Loucy (cell line): ENCODE results near the gene MYCBP.

Source experiments
- H2AFZ ChIP-seq: fragments of 200-600 bp; sonication (generic); 2 replicates; pipeline ENCODE4 v1.6.0; 2016; ENCODE audit warnings: antibody characterized with exemption, mild to moderate bottlenecking, low read length, moderate library complexity
- H3F3A ChIP-seq: fragments of 200-600 bp; 2 replicates; pipeline ENCODE4 v1.6.0; 2016; ENCODE audit warnings: antibody characterized with exemption, low read depth, mild to moderate bottlenecking
- H3K27me3 ChIP-seq: fragments of 200-600 bp; sonication (generic); 2 replicates; pipeline ENCODE4 v1.6.1; 2014; ENCODE audit warnings: low read length, mild to moderate bottlenecking; ENCODE audit not compliant: insufficient read depth, poor library complexity, severe bottlenecking
- H3K36me3 ChIP-seq: fragments of 200-600 bp; sonication (generic); 2 replicates; pipeline ENCODE4 v1.6.1; 2016; ENCODE audit warnings: low read length; ENCODE audit not compliant: insufficient read depth
- H3K4me1 ChIP-seq: fragments of 200-600 bp; sonication (generic); 2 replicates; pipeline ENCODE4 v1.5.1; 2014; ENCODE audit warnings: low read length, mild to moderate bottlenecking; ENCODE audit not compliant: insufficient read depth, poor library complexity, severe bottlenecking
- H3K4me2 ChIP-seq: fragments of 200-600 bp; sonication (generic); 2 replicates; pipeline ENCODE4 v1.6.0; 2014; ENCODE audit warnings: antibody characterized with exemption, low read length, low read depth, mild to moderate bottlenecking; ENCODE audit not compliant: poor library complexity, severe bottlenecking
- H3K4me3 ChIP-seq: fragments of 200-600 bp; sonication (generic); 2 replicates; pipeline ENCODE4 v1.5.1; 2014; ENCODE audit warnings: low read length, mild to moderate bottlenecking, mixed read lengths; ENCODE audit not compliant: poor library complexity, severe bottlenecking
- H3K79me2 ChIP-seq: fragments of 200-600 bp; sonication (generic); 2 replicates; pipeline ENCODE4 v1.6.1; 2014; ENCODE audit warnings: low read length; ENCODE audit not compliant: insufficient read depth
- H3K9ac ChIP-seq: fragments of 200-600 bp; sonication (generic); 2 replicates; pipeline ENCODE4 v1.6.0; 2014; ENCODE audit warnings: mild to moderate bottlenecking, low read depth, low read length, moderate library complexity; ENCODE audit not compliant: poor library complexity, severe bottlenecking
- H3K9me2 ChIP-seq: fragments of 200-600 bp; sonication (generic); replicated peaks from 2 replicates; pipeline ENCODE4 v1.6.1; 2016; ENCODE audit warnings: low read depth, low read length, mixed read lengths
- H3K9me3 ChIP-seq: fragments of 200-600 bp; sonication (generic); 2 replicates; pipeline ENCODE4 v1.6.1; 2014; ENCODE audit warnings: mild to moderate bottlenecking, antibody characterized with exemption, low read length, low read depth; ENCODE audit not compliant: insufficient read depth
- H4K20me1 ChIP-seq: fragments of 200-600 bp; sonication (generic); 2 replicates; pipeline ENCODE4 v1.6.0; 2014; ENCODE audit warnings: antibody characterized with exemption, low read length, mild to moderate bottlenecking; ENCODE audit not compliant: insufficient read depth, poor library complexity, severe bottlenecking
- CTCF ChIP-seq: fragments of 200-600 bp; sonication (generic); conservative IDR thresholded peaks from 2 replicates; pipeline ENCODE4 v1.5.1; 2014; ENCODE audit warnings: mild to moderate bottlenecking, antibody characterized with exemption, low read length
- EZH2phosphoT487 ChIP-seq: fragments of 200-600 bp; IDR thresholded peaks from 2 replicates; pipeline ENCODE4 v1.6.1; 2018; ENCODE audit warnings: antibody characterized with exemption, mild to moderate bottlenecking, moderate library complexity, borderline replicate concordance

Gene MYCBP

GRCh38 chr1:38898653-38899230 is 25.6 kb upstream of the MYCBP start:
- Histone ChIP-seq H3F3A (no peaks in the 10 kb centered on the region), H3K9ac (no peak overlapping the region), H3K79me2 (no peaks in the 10 kb centered on the region), H3K27me3 (no peaks in the 10 kb centered on the region), H3K9me2 (no peaks in the 10 kb centered on the region), H3K4me2 (no peak overlapping the region), H3K4me3 (no peak overlapping the region), H3K36me3 (no peaks in the 10 kb centered on the region), H4K20me1 (no peaks in the 10 kb centered on the region), H2AFZ (no peak overlapping the region), H3K9me3 (no peaks in the 10 kb centered on the region), H3K4me1 (no peaks in the 10 kb centered on the region)
- TF ChIP-seq EZH2phosphoT487 (no peak), CTCF (no peak)

GRCh38 chr1:38896169-38896568 is 23.0 kb upstream of the MYCBP start:
- H3K9me2 ChIP-seq = no peaks in the 10 kb centered on the region
- no peak overlapping the region for H3K9ac ChIP-seq
- H3K4me1 ChIP-seq = no peaks in the 10 kb centered on the region
- H3F3A ChIP-seq = no peaks in the 10 kb centered on the region
- no peaks in the 10 kb centered on the region for H3K27me3 ChIP-seq
- no peak overlapping the region for H3K4me3 ChIP-seq
- TF ChIP-seq EZH2phosphoT487 (no peak), CTCF (no peak)
- no peaks in the 10 kb centered on the region for H3K9me3 ChIP-seq
- no peaks in the 10 kb centered on the region for H4K20me1 ChIP-seq
- H3K79me2 ChIP-seq = no peaks in the 10 kb centered on the region
- no peaks in the 10 kb centered on the region for H3K36me3 ChIP-seq
- H2AFZ ChIP-seq = no peak overlapping the region
- no peak overlapping the region for H3K4me2 ChIP-seq

- Histone ChIP-seq H3K9me2 (no peaks in the 10 kb centered on the region), H3K4me3 (no peak overlapping the region)
These were observed 19.8 kb upstream of the MYCBP start for GRCh38 chr1:38892976-38893375.

More at GRCh38 chr1:38892976-38893375, 19.8 kb upstream of the MYCBP start:
- Histone ChIP-seq H3K4me2 (no peak overlapping the region), H3K79me2 (no peaks in the 10 kb centered on the region), H2AFZ (no peak overlapping the region), H3K36me3 (no peaks in the 10 kb centered on the region), H3K27me3 (no peaks in the 10 kb centered on the region), H3K9ac (no peak overlapping the region), H3K4me1 (no peaks in the 10 kb centered on the region), H4K20me1 (no peaks in the 10 kb centered on the region), H3F3A (no peaks in the 10 kb centered on the region), H3K9me3 (no peaks in the 10 kb centered on the region)
- TF ChIP-seq CTCF = no peak
- no peak for TF ChIP-seq EZH2phosphoT487
